ENCODE data around the gene IGF1R. TPM values are rescaled to one million over a fixed set of nuclear protein-coding genes. Genes with fewer than 3 reads are reported as not detected.

Gene IGF1R
- total RNA-seq, 1 experiment from 2014 or later, result 3.8 TPM

GRCh38 chr15:98729446-98730042 lies 81.2 kb downstream of the IGF1R start:
- Histone ChIP-seq H3K4me3 (ENCODE audit: low read length) (no peak overlapping the region), H3K9ac (ENCODE audit: low read length) (no peak overlapping the region), H4K20me1 (ENCODE audit: low read length) (no peaks in the 10 kb centered on the region), H3K4me2 (ENCODE audit: low read length) (no peak overlapping the region), H3K79me2 (ENCODE audit: low read length) (peaks cover 22% of the 10 kb centered on the region), H3F3A (ENCODE audit: low read length, unreplicated experiment) (peaks cover 4% of the 10 kb centered on the region), H3K9me3 (ENCODE audit: low read length) (no peaks in the 10 kb centered on the region), H3K27ac (ENCODE audit: low read length) (no peak overlapping the region), H3K27me3 (ENCODE audit: low read length) (no peaks in the 10 kb centered on the region), H3K9me2 (replicated peaks; ENCODE audit: low read length) (no peaks in the 10 kb centered on the region), H3K36me3 (ENCODE audit: low read depth, low read length) (no peaks in the 10 kb centered on the region), H3K4me1 (ENCODE audit: insufficient read depth, low read length) (peaks cover 35% of the 10 kb centered on the region), H2AFZ (ENCODE audit: low read length) (no peak overlapping the region)
- ATAC-seq (no peak), DNase-seq (no peak)
- ChIA-PET POLR2A (ENCODE audit: unreplicated experiment) (no interaction called here), CTCF (no interaction called here)
- TF ChIP-seq EZH2phosphoT487 (IDR thresholded peaks at IDR 0.05; ENCODE audit: borderline replicate concordance, low read length), result no peak
- TF ChIP-seq CTCF (conservative IDR thresholded peaks at IDR 0.05; ENCODE audit: low read depth, low read length), result no peak
- TF ChIP-seq EZH2 (IDR thresholded peaks at IDR 0.05; ENCODE audit: low read length, unreplicated experiment), result no peak
- BruUV-seq (replicated peaks), result no TSS peak
- intact Hi-C loops (cut with micrococcal nuclease), result no loop called here

- ChIA-PET CTCF (no interaction called here), POLR2A (ENCODE audit: unreplicated experiment) (interaction anchor here (0.6 kb wide), 1 partner anchor 32 kb away, joined by 3 read pairs; no protein-coding TSS in a partner anchor)
- no peaks in the 10 kb centered on the region for H3K9me2 ChIP-seq (replicated peaks; ENCODE audit: low read length)
- no peak for TF ChIP-seq EZH2 (IDR thresholded peaks at IDR 0.05; ENCODE audit: low read length, unreplicated experiment)
- TF ChIP-seq EZH2phosphoT487 (IDR thresholded peaks at IDR 0.05; ENCODE audit: borderline replicate concordance, low read length), result no peak
- no peak for TF ChIP-seq CTCF (conservative IDR thresholded peaks at IDR 0.05; ENCODE audit: low read depth, low read length)
- no peak overlapping the region for H3K9ac ChIP-seq (ENCODE audit: low read length)
- peaks cover 38% of the 10 kb centered on the region for H3K4me1 ChIP-seq (ENCODE audit: insufficient read depth, low read length)
- no peak for DNase-seq
- no peak overlapping the region for H3K27ac ChIP-seq (ENCODE audit: low read length)
- H3K4me3 ChIP-seq (ENCODE audit: low read length), result no peak overlapping the region
- H3K79me2 ChIP-seq (ENCODE audit: low read length), result peaks cover 22% of the 10 kb centered on the region
- intact Hi-C loops (cut with micrococcal nuclease), result no loop called here
- no peak overlapping the region for H3K4me2 ChIP-seq (ENCODE audit: low read length)
- peaks cover 4% of the 10 kb centered on the region for H3F3A ChIP-seq (ENCODE audit: low read length, unreplicated experiment)
- no peaks in the 10 kb centered on the region for H3K9me3 ChIP-seq (ENCODE audit: low read length)
- no peaks in the 10 kb centered on the region for H4K20me1 ChIP-seq (ENCODE audit: low read length)
- no peaks in the 10 kb centered on the region for H3K36me3 ChIP-seq (ENCODE audit: low read depth, low read length)
- no peaks in the 10 kb centered on the region for H3K27me3 ChIP-seq (ENCODE audit: low read length)
- no peak overlapping the region for H2AFZ ChIP-seq (ENCODE audit: low read length)
- ATAC-seq, result no peak
- no TSS peak for BruUV-seq (replicated peaks)
Observed at GRCh38 chr15:98730860-98731711, 82.7 kb downstream of the IGF1R start.
